SHP77 (cell line): ENCODE data around the gene NCS1.
A peak's percentile ranks its signal among the peaks of the same experiment; 100 is the strongest.

Source experiments
- DNase-seq, 2 experiments: peaks; one replicate each; lab custom pipeline; 2025; lab: John Stamatoyannopoulos, UW

NCS1 gene

DNA sequence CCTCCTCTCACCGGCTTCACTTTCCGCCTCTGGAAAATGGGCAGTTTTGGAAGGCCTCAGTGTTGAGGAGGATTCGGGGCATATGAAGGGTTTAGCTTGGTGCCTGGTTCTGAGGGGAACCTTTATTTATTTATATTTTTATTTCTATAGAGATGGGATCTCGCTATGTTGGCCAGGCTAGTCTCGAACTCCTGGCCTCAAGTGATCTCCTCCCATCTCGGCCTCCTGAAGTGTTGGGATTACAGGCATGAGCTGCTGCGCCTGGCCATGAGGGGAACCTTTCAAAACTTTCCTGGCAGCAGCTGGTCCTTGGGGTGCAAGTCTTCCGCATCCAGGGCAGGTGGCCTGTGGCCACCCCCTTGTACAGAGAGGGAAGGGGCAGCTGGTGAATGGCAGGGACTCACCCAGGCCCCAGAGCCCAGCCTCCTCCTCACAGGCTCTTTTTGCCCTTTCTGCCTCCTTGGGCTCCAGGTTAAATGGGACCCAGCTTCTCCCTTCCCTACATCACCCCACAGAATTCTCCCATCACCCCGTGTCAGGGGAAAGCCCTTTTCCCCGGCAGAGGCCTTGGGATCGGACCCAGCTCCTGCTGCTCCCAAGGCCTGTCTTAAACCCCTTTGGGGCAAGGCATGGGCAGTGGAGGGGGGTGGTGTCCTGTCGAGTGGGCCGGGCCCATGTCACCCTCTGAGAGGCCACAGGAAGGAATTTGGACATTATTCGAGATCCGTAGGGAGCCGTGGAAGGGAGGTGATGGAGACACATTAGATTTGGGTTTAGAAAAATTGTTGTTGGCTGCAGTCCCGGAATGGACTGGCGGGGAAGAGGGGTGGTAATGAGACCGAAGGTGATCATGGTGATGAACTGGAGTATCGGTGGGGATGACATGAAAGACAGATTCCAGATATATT lies 5.9 kb downstream of the NCS1 start:
- DNase-seq: no peak

DNA sequence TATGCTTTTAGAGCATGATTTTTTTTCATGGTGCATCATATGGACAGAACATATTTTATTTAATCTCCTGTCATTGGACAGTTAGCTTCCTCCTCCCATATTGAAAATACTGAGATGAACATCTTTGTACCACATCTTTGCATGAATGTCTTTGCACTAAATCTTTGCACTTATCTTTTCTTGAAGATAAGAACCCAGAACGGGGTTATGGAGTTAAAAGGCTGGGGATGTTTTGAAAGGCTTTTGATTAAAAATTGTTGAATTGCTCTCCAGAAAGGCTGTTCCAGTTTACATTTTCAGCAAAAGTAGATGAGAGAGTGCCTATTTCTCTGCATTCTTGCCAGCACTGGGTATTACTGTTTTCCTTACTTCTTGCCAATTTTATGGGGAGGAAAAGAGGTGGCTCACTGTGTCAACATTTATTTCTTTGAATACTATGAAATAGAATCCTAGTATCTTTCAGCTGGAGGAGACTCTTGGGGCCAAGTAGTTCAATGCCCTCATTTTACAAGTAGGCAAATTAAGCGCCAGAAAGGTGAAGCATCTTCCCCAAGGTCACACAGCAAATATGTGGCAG lies 7.2 kb downstream of the NCS1 start:
- no peak for DNase-seq

DNA sequence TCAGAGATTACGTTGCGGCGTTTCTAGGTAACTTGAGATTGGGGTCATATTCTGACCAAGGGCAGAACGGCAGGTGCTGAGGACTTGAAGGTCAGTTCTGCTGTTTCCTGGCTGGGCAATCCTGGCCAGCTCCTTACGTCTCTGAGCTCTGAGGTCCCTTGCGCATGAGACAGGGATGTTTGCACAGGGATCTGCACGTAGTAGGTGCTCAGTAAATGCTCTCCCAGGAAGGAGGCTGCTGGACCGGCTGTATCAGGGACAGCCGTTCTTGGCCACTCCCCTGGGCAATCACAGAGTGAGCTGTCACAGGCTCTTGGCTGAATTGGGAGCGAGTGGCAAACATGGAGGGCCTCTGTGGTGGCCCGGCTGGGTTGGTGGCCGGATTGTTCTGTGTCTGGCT lies 8.3 kb downstream of the NCS1 start:
- DNase-seq: no peak

DNA sequence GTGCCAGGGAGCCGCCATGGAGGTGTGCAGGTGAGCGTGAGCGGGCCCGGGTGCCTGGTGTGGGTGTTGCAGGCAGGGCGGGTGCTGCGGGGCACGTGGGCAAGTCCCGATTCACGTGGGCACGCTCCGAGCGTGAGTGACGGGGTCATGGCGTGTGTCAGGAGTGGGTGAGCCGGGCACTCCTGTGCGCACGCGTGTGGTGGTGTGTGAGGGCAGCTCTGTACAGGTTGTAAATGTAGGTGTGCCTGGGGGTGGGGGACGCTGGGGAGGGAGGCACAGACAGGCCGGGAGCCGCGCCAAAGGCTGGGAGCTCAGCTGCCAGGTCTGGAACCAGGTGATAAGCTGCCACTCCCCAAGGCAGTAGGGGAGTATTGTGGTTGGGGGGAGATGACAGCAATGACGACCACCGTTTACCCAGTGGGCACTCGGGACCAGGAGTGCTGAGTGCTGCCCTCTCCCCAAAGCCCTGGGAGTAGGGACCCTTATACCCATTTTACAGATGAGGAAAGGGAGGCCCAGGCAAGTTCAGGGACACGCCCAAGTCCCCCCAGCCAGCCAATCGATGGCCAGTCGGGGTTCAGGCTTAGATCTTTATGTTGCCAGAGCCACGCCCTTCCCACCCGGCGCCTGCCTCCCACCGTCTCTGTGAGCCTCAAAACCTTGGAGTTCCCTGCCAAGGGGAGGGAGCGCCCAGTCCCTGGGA lies 9.6 kb downstream of the NCS1 start:
- DNase-seq: no peak

DNA sequence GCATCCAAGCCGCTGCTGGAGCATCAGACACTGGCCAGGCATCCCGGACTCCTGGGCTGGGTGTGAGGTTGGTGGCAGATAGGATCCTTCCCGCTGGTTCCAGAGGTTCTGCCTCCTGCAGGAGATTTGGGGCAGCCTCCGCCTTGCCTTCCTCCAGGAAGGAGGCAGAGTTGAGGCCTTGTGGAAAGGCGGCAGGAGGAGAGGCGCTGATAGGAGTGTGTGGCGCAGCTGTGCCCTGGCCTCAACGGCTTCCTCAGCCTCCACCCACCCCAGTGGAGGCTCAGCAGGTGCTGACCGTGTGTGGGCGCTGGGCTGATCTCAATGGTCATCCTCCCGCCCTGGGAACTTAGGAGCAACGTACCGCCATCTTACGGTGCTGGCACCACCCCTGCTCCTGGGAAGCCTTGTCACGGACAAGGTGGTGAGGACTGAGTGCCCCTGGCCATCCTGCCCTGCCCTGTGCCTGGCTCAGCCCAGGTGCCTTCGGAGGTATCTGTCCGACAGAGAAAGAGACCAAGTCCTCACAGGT lies 10.2 kb downstream of the NCS1 start:
- DNase-seq: no peak

DNA sequence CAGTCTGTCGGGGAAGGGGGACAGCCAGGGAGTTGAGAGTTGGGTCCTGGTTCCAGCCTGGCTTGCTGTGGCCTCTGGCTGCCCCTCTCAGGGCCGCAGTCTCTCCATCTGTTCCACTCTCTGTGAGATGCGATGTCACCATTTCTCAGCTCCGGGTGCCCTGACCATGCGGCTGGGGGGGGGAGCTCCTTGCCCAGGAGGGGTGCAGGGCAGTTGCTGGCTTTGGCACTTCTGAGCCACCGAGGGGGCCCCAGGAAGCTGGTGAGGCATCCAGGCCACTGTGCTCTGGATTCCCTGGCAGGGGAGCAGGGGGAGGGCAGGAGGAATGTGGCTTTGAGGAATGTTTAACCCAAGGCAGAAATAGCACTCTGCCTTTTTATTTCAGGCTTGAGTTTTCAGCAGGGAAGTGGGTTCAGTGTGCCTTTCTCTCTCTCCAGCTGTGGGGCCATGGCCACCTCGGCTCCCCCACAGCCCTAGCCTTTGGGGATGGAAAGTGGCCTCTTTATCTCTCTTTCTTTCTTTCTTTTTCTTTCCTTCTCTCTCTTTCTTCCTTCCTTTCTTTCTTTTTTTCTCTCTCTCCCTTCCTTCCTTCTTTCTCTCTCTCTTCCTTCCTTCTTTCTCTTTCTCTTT lies 11.0 kb downstream of the NCS1 start:
- DNase-seq: no peak

DNA sequence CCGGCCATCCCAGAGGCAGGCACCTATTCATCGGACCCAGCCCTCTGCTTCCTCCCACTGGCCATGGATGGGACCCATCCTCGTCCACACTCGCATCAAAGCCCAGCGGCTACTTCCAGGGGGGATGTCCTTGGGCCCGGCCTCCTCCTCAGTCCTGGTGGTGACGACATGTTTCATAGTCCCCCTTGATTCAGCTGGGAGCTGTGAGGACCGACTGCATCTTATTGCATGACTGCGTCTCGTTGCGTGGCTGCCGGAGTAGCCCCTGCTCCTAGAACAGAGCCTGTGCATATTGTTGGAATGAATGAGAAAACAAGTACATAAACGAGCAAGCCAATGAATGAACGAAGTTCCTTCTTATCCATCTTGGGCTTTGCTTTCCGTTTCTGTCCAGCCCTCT lies 12.8 kb downstream of the NCS1 start:
- no peak for DNase-seq

DNA sequence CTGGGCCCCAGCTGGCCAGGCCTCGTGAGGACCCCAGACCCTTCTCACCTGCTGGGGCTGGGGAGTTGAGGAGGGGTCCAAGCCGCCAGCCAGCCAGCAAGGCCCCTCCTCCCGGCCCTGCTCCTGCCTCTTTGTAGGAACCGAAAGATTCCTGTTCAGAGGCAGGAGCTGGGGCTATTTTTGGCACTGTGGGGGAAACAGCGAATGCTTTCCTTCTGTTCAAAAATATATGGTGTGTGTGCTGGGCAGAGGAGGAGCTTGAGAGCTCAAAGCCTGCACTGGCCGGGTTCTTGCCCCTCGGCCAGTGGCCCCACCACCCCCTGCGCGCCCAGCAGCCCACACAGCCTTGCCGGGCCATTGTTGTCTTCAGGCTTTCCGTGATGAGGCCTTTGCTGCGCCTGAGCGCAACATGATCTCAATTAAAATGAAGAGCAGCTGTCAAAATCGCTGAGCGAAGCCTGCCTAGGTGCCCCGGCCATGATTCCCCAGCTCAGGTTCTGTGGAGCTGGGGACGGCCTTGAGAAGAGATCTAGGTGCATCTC lies 13.4 kb downstream of the NCS1 start:
- no peak for DNase-seq

DNA sequence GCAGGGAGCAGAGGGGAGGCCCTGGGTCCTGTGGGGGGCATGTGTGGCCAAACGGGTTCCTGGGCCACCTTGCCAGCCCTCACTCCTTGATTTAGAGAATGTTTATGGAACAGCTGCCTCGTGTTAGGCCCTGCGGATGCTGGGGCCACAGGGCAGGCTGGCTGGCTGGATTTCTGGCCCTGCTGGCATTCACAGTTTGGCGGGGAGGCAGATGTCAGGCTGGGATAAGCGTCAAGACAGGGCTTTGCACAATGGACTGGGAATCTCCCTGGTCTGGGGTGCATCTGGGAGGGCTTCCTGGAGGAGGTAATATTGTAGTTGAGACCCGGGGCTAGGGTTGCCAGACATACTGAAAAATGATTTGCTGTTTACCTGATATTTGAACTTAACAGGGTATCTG lies 13.8 kb downstream of the NCS1 start:
- no peak for DNase-seq

DNA sequence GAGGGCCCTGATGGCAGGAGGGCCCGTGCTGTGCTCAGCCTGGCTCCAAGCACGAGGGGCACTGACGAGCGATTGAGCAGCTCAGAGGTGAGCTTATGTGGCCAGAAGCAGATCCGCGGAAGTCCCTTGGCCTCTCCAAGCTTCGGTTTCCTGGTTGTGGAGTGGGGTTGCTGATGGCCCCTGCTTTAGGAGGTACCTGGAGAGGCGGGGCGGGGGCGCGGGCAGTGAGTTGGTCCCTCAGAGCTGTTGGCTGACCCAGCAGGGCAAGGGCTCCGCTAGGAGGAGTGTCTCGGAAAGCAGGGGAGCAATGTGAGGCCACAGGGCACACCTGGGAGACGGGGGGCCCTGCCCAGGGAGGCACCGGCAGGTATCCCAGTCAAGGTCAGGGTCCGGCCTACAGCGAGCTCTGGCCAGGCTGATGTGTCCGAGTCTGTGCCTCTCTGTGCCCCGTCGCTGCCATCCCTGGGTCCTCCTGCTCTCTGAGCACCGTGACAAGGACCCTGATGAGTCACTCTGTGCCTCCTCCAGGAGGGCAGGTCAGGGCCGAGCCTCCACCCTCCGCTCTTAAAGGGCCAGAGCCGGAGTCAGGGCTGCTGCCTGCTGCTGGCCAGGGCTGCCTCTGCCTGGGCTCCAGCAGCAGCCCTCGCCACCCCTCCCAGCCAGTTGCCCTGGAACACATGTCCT lies 14.8 kb downstream of the NCS1 start:
- DNase-seq: peak; percentile 65 to 70

DNA sequence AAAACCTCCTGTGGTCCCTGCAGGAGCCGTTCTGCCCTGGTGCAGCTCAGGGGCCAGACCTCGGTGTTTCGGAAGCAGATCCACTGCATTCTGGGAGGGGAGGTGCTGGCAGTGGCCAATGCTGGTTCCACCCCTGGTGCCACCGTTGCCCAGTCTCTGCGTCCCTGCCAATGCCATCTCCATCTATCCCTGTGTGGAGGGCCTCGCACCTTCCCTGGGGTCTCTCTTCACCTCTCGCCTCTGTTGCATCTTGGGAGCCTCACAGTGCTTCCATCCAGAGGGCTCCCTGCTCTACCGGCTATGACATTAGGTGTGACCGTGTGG lies 15.3 kb downstream of the NCS1 start:
- no peak for DNase-seq

DNA sequence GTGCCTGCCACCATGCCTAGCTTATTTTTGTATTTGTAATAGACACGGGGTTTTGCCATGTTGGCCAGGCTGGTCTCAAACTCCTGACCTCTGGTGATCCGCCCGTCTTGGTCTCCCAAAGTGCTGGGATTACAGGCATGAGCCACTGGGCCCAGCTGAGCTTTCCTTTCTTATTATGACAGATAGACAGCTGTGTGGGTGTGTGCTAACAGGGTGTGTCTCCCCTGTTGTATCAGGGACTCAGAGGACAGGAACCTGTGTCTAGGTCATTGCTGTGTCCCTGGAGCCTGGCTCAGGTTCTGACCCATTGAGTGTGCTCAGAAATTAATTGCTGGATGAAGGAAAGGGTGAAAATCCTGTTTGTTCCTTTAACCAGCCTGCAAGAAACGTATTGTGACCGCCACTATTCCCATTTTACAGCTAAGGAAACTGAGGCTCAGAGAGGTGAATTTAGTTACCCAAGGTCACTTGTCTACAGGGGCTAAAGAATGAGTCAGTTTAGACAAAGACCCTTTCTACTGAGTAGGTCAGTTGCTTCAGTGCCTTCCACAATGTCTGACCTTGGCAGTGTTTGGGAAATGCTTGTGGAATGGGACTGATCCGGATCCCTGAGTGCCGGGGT lies 16.8 kb downstream of the NCS1 start:
- no peak for DNase-seq

DNA sequence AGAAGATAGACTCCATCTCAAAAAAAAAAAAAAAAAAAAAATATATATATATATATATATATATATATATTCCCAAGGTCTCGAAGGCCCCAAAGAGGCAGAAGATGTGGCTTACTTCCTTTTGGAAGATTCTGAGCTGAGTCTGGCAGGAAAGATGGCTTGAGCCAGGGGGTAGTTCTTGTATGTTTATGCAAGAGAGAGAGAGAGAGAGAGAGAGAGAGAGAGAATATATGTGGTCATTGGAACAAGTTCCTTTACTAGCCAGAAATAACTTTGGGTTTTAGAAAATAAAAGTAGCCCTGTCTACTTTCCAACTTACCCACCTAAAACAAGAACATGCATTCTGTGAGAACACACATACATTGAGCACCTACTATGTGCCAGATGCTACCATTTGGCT lies 17.6 kb downstream of the NCS1 start:
- DNase-seq: no peak

DNA sequence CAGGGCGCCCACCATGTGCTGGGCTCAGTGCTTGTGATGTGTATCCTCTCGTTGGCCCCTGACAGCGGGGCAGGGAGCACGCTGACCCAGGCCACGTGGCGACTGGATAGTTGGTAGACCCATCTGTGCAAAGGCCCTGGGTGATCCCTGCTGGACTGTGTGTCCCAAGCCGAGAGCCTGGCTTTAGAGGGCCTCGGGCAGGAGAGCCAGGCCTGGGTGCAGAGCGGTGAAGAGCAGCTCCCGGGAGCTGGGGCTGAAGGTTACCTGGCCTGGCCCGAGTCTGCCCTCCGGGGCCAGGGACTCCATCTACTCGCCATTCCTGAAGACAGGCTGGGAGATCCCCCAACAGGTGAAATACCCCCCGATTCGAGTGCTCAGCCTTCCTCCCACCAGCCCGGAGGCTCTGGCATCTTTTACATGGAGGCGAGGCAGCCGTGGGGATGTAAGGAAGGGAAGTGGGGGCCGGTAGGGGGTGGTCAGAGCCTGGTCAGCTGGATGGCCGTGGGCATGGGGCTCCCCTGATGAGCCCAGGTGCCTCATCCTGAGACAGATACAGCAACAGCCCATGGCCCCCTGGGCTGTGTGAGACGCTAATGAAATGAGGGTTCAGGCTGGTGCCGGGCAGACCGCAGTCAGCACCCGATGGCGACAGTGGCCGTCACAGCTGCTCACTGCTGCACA lies 19.0 kb downstream of the NCS1 start:
- DNase-seq: no peak

DNA sequence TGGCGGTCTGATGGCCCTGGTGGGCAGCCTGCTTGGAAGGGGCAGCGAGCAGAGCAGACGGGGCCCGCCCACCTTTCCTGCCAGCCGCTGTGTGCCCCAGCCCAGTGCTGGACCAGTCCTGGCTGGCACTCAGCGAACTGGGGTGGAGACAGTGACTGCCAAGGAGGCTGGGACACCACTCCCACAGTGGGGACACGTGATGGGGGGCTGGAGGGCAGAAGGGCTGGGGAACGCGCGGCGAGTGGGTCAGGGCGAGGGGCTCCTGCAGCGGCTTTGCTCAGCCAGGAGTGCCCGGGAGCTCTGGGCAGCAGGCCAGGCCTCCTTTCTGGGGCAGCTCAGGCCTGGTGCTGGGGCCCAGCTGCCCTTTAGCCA lies 19.5 kb downstream of the NCS1 start:
- no peak for DNase-seq

DNA sequence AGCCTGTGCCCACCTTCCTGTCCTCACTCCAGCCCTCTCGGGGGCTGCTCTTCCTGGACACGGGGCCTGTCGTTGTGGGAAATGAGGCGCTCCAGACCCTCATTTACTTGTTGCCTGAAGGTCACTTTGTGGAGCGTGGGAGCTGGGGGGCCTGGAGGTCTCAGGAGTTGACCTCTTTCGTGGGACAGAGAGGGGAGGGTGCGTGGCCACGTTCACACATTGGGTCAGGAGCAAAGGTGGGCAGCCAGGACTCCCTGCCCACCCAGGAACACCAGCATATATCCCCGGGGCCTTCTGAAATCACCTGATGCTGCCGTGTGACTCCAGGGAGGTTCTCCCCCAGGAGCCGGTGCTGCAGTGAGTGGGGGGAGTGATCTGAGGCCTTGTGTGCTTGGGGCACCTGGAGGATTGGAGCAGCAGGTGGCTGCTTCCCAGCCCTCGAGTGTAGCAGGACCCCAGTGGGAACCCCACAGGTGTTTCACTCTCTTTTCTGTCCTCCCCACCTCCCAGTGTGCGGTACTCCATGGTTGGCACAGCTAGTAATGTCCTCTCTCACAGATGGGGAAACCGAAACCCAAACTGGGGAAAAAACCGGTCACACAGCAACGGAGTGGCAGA lies 20.3 kb downstream of the NCS1 start:
- DNase-seq: no peak

DNA sequence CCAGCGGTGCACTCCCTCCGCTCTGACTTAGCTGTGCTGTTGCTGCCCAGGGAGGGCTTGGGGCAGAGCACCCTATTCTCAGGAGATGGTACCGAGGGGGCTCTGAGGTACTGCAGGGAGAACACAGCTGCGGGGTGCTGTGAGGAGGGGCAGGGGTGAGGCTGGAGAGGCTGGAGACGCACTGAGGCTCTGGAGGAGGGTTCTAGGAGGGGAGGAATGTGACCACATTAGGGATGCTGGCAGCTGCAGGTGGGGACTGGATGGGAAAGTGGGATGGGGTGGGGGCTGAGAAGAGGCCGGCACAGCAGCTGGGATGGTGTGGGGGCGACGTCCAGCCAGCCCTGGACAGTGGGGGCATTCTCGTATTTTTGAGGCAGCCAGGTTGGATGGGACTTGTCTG lies 20.9 kb downstream of the NCS1 start:
- no peak for DNase-seq

DNA sequence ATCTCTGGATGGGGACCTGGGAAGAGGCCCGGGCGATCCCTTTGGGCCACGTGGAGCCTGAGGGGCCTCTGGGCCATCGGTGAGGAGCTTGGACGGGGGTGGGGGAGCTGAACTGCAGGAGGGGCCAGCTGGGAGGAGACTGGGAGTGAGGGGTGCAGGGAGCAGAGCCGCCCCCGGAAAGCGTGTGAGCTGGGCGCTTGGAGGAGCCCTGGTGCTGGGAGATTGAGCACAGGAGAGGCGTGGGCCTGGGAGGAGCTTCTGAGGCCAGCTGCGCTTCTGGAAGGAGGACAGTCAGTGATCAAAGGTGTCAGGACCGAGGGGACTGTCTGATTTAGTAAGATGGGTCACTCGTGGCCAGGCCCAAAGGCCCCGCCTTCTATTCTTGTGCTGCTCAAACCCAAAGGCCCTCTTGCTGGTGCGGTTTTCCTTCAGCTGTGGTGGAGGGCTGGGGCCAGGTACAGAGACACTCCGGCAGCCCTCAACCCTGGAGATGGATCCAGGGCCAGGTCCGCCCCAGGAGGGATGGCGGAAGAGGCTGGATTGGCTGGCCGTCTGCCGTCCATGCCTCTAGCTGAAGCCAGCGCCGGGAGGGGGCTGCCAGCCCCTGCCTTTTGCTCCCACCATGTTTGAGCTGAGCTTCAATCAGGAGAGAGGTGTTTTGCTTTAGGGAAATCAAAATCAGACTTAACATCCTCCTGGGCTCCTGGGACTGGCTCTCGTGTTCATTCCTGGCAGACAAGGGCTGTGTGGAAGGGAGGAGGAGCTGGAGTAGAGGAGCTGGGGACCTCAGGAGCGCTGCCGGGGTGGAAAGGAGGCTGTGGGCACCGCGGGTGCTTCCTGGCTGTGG lies 21.6 kb downstream of the NCS1 start:
- no peak for DNase-seq

DNA sequence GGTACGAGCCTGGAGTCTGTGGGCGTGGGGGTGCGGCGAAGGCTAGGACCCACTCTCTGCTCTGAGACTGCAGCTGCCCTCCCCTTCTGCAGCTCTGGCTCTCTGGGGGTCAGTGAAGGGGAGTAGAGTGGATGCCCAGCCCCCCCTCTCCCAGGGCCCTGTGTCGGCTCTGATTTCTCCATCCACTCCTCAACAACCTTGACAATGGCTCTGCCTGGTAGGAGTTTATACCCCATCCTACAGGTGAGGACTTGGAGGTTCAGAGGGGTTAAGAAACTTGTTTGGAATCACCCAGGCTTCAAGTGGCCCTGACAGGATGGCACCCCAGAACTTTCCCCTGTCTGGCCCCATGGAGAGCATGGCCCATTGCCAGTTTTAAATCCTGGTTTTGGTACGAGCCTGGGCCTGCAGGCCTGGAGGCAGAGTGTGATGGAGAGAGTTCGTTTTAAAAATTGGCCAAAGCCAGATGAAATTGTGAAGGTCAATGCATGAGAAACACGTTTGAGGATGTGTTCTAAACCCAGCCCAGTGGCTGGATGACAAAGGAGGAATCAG lies 22.3 kb downstream of the NCS1 start:
- DNase-seq: no peak
